ENCODE data around the gene ITPRID2.
A peak's percentile ranks its signal among the peaks of the same experiment; 100 is the strongest.
"Not testable (repeated sequence)": the region's sequence is repeated elsewhere in the genome, so short reads cannot be mapped to it uniquely, and the experiment has no call there.

Gene ITPRID2

GRCh38 chr2:181957668-181958067, 66.1 kb downstream of the ITPRID2 start:
- no peak for TF ChIP-seq CTCF (conservative IDR thresholded peaks at IDR 0.05; ENCODE audit: low read depth, low read length)
- no peak overlapping the region for H3K4me3 ChIP-seq (ENCODE audit: low read length)
- no peak for DNase-seq (ENCODE audit: low read depth)

GRCh38 chr2:181958726-181959125, 67.2 kb downstream of the ITPRID2 start:
- H3K4me3 ChIP-seq (ENCODE audit: low read length): no peak overlapping the region
- no peak for DNase-seq (ENCODE audit: low read depth)
- TF ChIP-seq CTCF (conservative IDR thresholded peaks at IDR 0.05; ENCODE audit: low read depth, low read length): no peak

- DNase-seq (ENCODE audit: low read depth): no peak
- TF ChIP-seq CTCF (conservative IDR thresholded peaks at IDR 0.05; ENCODE audit: low read depth, low read length): no peak
- no peak overlapping the region for H3K4me3 ChIP-seq (ENCODE audit: low read length)
These were observed 68.0 kb downstream of the ITPRID2 start for GRCh38 chr2:181959508-181959907.

GRCh38 chr2:181961167-181961566, 69.6 kb downstream of the ITPRID2 start:
- H3K4me3 ChIP-seq (ENCODE audit: low read length); DNase-seq (ENCODE audit: low read depth): not testable (repeated sequence)

GRCh38 chr2:181962142-181962541, 70.6 kb downstream of the ITPRID2 start:
- TF ChIP-seq CTCF (conservative IDR thresholded peaks at IDR 0.05; ENCODE audit: low read depth, low read length): no peak
- H3K4me3 ChIP-seq (ENCODE audit: low read length): no peak overlapping the region
- no peak for DNase-seq (ENCODE audit: low read depth)

GRCh38 chr2:181970160-181970794, 78.7 kb downstream of the ITPRID2 start:
- DNase-seq (ENCODE audit: low read depth): no peak
- peak; percentile 4 for TF ChIP-seq CTCF (conservative IDR thresholded peaks at IDR 0.05; ENCODE audit: low read depth, low read length)
- no peak overlapping the region for H3K4me3 ChIP-seq (ENCODE audit: low read length)

- H3K4me3 ChIP-seq (ENCODE audit: low read length): no peak overlapping the region
- DNase-seq (ENCODE audit: low read depth): no peak
- no peak for TF ChIP-seq CTCF (conservative IDR thresholded peaks at IDR 0.05; ENCODE audit: low read depth, low read length)
These were observed 79.5 kb downstream of the ITPRID2 start for GRCh38 chr2:181971032-181971431.

Measured in retinal pigment epithelial cell (primary cell).